ENCODE measurements around the gene MAFG.

- TF ChIP-seq CTCF (IDR thresholded peaks at IDR 0.05; ENCODE audit: poor library complexity, severe bottlenecking) (no peak), MXI1 (conservative IDR thresholded peaks at IDR 0.05; ENCODE audit: poor library complexity, severe bottlenecking) (no peak), EZH2 (IDR thresholded peaks at IDR 0.05; ENCODE audit: borderline replicate concordance, insufficient read depth, low read length, poor library complexity, severe bottlenecking) (no peak), SMC3 (conservative IDR thresholded peaks at IDR 0.05; ENCODE audit: poor library complexity) (no peak), TAF1 (IDR thresholded peaks at IDR 0.05; ENCODE audit: low read depth) (no peak), POLR2AphosphoS5 (IDR thresholded peaks at IDR 0.05) (no peak), RAD21 (conservative IDR thresholded peaks at IDR 0.05) (no peak), EP300 (conservative IDR thresholded peaks at IDR 0.05; ENCODE audit: poor library complexity, severe bottlenecking) (no peak)
Observed at GRCh38 chr17:81870131-81870980, 57.2 kb downstream of the MAFG start.
